KMS-11 (cell line): ENCODE data around the gene MGRN1.

ENCODE experiments used
- H2AFZ ChIP-seq: fragments of 200-600 bp; sonication (generic); 2 replicates; pipeline ENCODE4 v1.6.1; 2016; ENCODE audit warnings: antibody characterized with exemption, mixed run types, low read depth
- H3K27ac ChIP-seq: fragments of 200-600 bp; sonication (generic); 2 replicates; pipeline ENCODE4 v1.6.1; 2016; ENCODE audit warnings: mild to moderate bottlenecking, mixed run types
- H3K27me3 ChIP-seq: fragments of 200-600 bp; sonication (generic); 2 replicates; pipeline ENCODE4 v1.6.1; 2017; ENCODE audit warnings: mild to moderate bottlenecking, low read depth, mixed run types, moderate library complexity; ENCODE audit not compliant: insufficient read depth
- H3K36me3 ChIP-seq: fragments of 200-600 bp; sonication (generic); 2 replicates; pipeline ENCODE4 v1.6.1; 2017; ENCODE audit warnings: mild to moderate bottlenecking, mixed run types; ENCODE audit not compliant: insufficient read depth
- H3K4me1 ChIP-seq: fragments of 200-600 bp; sonication (generic); 2 replicates; pipeline ENCODE4 v1.6.1; 2016; ENCODE audit warnings: mild to moderate bottlenecking, low read depth, mixed run types; ENCODE audit not compliant: poor library complexity, severe bottlenecking
- H3K4me2 ChIP-seq: fragments of 200-600 bp; sonication (generic); 2 replicates; pipeline ENCODE4 v1.7.0; 2016; ENCODE audit warnings: mild to moderate bottlenecking, mixed run types
- H3K4me3 ChIP-seq: fragments of 200-600 bp; sonication (generic); IDR thresholded peaks from 2 replicates; pipeline ENCODE4 v1.6.1; 2017; ENCODE audit warnings: low read depth, low read length, mixed read lengths; ENCODE audit not compliant: insufficient read depth
- H3K79me2 ChIP-seq: fragments of 200-600 bp; sonication (generic); 2 replicates; pipeline ENCODE4 v1.6.1; 2016; ENCODE audit warnings: low read depth, mixed run types; ENCODE audit not compliant: insufficient read depth
- H3K9ac ChIP-seq: fragments of 200-600 bp; sonication (generic); 2 replicates; pipeline ENCODE4 v1.6.1; 2016; ENCODE audit warnings: mild to moderate bottlenecking, mixed run types
- H4K20me1 ChIP-seq: fragments of 200-600 bp; sonication (generic); 2 replicates; pipeline ENCODE4 v1.6.1; 2016; ENCODE audit warnings: mild to moderate bottlenecking, mixed run types; ENCODE audit not compliant: insufficient read depth
- CTCF ChIP-seq: fragments of 200-600 bp; sonication (generic); conservative IDR thresholded peaks from 2 replicates; pipeline ENCODE4 v1.6.1; 2017; ENCODE audit warnings: low read depth, mild to moderate bottlenecking, antibody characterized with exemption, low read length, moderate library complexity, mixed read lengths

Gene MGRN1

GRCh38 chr16:4688674-4689045 is 64.0 kb downstream of the MGRN1 start:
- no peak for TF ChIP-seq CTCF
- no peaks in the 10 kb centered on the region for H3K36me3 ChIP-seq
- H3K4me1 ChIP-seq = peaks cover 8% of the 10 kb centered on the region
- no peaks in the 10 kb centered on the region for H4K20me1 ChIP-seq
- H3K27ac ChIP-seq = no peak overlapping the region
- no peaks in the 10 kb centered on the region for H3K27me3 ChIP-seq
- no peak overlapping the region for H3K4me2 ChIP-seq
- no peak overlapping the region for H3K4me3 ChIP-seq
- 0 out of 2 replicates have a peak, but pooled peaks cover under 1% of the 10 kb centered on the region for H3K79me2 ChIP-seq
- H3K9ac ChIP-seq = no peak overlapping the region
- H2AFZ ChIP-seq = no peak overlapping the region

- Histone ChIP-seq H3K79me2 (peaks cover 6% of the 10 kb centered on the region; the same call in 1 of the 2 replicates), H2AFZ (no peak overlapping the region), H3K4me3 (no peak overlapping the region), H3K27me3 (no peaks in the 10 kb centered on the region), H3K36me3 (no peaks in the 10 kb centered on the region), H3K4me1 (peaks cover 8% of the 10 kb centered on the region), H3K27ac (no peak overlapping the region), H4K20me1 (no peaks in the 10 kb centered on the region), H3K9ac (no peak overlapping the region), H3K4me2 (no peak overlapping the region)
- TF ChIP-seq CTCF = no peak
Measured at GRCh38 chr16:4689091-4689671, 64.6 kb downstream of the MGRN1 start.

- Histone ChIP-seq H3K4me2 (no peak overlapping the region), H3K36me3 (no peaks in the 10 kb centered on the region)
Measured at GRCh38 chr16:4689864-4690704, 65.5 kb downstream of the MGRN1 start.

More at GRCh38 chr16:4689864-4690704, 65.5 kb downstream of the MGRN1 start:
- no peak overlapping the region for H2AFZ ChIP-seq
- H3K9ac ChIP-seq = no peak overlapping the region
- H3K4me3 ChIP-seq = no peak overlapping the region
- peaks cover 13% of the 10 kb centered on the region for H3K4me1 ChIP-seq
- no peak overlapping the region for H3K27ac ChIP-seq
- H3K27me3 ChIP-seq = no peaks in the 10 kb centered on the region
- no peaks in the 10 kb centered on the region for H4K20me1 ChIP-seq
- no peak for TF ChIP-seq CTCF
- peaks cover 7% of the 10 kb centered on the region; the same call in 1 of the 2 replicates for H3K79me2 ChIP-seq
